SW480 (cell line): Measurements from ENCODE around the gene C4orf46.

Experiments used
- DNase-seq: peaks from one replicate; pipeline ENCODE4 v3.0.0-alpha.2; 2016; ENCODE audit warnings: low spot score

Gene C4orf46

DNA sequence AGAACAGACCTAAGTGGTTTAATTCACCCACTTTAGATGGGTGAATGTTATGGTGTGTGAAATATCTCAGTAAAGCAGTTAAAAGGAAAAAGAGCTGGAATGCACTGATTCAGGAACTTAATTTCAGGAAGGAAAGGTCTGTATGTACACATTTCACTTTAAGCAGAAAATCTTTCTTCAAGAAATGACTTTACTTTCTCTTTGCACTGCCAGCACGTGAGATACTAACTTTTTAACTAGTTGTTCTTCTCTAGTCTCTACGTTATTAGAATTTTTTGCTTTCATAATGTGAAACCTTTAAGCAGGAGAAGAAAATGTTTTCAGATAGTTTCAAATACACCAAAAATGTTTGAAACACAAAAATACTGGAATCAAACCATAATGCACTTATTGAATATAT is 18.8 kb downstream of the C4orf46 start:
- no peak for DNase-seq

DNA sequence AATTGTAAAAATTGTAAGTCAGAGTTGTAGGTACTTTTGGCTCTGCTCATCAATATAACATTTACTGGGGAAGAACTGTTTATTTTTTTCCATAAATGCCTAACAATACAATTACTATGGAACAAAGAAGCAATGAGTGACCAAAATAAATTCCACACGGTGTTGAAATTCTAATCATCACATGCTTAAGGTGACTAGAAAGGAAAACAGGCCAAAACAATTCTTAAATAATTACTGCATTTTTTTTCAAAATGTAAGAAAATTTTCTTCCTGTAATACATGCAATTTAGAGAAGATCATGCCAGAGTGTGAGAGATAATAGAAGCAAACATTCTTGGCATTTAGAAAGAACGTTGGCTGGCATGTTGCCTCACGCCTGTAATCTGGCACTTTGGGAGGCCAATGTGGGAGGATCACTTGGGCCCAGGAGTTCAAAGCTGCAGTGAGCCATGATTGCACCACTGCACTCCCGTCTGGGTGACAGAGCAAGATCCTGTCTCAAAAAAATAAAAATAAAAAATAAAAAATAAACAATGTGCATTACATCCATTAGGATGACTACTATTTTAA is 22.5 kb downstream of the C4orf46 start:
- DNase-seq, result no peak

DNA sequence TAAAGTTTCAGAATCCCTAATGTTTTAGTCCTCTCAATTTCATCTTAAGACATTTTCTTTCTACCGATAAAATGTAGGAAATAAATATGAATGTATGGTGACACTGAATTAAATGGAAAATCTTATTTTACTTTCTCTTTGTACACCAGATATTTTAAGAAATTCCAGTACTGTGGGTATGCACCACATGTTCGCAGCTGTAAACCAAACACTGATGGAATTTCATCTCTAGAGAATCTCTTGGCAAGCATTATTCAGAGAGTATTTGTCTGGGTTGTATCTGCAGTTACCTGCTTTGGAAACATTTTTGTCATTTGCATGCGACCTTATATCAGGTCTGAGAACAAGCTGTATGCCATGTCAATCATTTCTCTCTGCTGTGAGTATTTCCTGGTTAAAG is 26.9 kb downstream of the C4orf46 start:
- DNase-seq, result no peak

DNA sequence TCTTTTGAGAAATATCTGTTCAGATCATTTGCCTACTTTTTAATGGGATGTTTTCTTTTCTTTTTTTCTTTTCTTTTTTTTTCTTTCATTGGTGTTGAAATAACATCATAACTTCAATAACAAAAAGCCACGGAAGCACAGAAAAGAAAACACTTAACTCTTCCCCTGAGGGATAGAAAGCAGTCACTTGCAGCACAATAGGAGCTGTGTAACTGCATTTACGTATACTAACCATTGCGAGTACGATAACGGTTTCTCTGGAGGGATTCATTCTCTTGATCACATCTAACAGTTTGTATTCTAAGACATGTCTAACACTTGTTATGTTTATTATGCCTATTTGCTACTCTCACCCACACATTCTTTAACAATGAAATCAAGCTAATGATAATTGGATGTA is 27.3 kb downstream of the C4orf46 start:
- DNase-seq, result no peak

DNA sequence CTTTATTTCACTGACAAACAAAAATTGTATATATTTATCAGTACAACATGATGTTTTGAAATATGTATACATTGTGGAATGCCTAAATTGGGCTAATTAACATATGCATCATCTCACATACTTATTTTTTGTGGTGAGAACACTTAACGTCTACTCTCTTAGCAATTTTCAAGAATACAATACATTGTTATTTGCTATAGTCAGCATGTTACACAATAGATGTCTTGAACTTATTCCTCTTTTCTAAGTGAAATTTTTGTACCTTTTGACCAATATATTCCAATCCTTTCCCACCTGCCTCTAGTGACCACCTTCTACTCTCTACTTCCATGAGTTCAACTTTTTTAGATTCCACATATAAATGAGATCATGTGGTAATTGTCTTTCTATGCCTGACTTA is 35.1 kb downstream of the C4orf46 start:
- no peak for DNase-seq

DNA sequence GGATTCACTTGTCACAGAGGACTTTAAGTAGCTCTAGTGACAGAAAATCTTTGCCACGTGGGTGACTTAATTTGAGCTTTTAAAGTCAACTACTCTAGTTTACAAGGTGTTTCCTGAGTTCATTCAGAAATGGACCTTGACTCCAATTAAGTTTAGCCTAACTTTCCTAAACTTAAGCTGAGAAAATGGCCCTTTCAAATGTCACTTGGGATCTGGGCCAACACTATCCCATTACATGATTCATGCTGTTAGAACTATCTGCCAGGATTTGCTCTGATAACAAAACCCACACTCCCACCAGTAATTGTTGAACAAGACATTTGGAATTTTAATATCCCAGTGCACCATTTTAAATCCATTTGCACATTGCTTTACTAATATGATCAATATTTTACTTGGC is 40.8 kb downstream of the C4orf46 start:
- DNase-seq, result no peak

DNA sequence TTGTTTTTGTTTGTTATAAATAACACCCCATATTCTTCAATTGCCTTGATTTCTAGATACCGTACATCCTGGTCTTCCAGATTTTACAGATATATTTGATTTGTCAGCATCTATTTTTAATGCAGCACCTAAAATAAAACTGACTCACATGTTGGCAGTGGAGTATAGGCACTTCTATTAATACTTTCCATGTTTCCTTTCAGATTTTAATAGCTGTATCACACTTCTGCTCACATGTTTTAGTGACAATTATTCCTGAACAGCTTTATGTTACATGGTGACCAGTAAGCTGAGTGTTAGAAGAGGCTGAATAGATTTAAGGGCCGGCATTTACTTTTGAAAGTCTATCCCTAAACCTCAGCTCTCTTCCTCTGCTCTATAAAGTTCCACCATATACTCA is 46.1 kb downstream of the C4orf46 start:
- no peak for DNase-seq

DNA sequence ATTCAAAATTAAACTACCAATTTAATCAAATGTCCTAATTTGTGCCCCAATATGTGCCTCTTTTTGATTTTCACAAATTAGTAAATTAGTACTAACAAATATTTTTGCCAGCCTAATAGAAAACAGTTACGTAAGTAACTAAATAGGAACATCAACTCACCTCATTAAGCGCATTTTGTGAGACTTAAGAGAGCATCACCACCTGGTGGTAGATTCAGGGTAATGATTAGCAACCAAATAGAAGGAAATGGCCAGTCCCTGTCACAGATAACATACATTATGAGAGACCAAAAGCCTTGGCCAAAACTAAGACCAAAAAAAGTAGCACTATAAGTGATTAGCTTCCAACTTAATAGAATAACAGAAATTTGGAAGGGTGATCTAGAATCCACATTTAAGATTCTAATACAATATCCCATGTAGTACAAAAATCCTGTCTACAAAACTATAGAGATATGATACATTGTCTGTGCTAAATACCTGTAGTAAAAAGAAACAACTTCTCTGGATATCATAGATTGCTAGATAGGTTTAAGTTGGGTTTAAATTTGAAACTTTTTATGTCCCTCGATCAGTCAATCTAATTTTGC is 46.7 kb downstream of the C4orf46 start:
- peak; percentile 62 for DNase-seq

DNA sequence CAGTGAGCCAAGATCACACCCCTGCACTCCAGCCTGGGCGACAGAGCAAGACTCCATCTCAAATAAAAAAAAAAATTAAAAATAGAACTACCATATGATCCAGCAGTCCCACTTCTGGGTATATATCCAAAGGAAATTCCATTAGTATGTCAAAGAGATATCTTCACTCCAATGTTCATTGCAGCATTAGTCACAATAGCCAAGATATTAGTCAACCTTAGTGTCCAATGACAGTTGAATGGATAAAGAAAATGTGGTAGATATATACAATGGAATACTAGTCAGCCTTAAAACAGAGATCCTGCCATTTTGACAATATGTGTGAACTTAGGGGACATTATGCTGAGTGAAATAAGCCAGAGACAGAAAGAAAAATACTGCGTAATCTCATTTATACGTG is 49.4 kb downstream of the C4orf46 start:
- no peak for DNase-seq

DNA sequence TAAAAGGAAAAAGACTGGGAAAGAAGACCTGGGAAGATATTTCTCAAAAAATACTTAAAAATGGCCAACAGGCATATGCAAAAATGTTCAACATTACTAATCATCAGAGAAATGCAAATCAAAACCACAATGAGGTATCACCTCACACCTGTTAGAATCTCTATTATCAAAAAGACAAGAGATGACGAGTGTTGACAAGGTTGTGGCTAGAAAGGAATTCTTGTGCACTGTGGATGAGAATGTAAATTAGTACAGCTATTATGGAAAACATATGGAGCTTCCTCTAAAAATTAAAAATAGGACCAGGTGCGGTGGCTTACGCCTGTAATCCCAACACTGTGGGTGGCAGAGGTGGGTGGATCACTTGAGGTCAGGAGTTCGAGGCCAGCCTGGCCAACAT is 50.0 kb downstream of the C4orf46 start:
- DNase-seq, result peak; percentile 39

DNA sequence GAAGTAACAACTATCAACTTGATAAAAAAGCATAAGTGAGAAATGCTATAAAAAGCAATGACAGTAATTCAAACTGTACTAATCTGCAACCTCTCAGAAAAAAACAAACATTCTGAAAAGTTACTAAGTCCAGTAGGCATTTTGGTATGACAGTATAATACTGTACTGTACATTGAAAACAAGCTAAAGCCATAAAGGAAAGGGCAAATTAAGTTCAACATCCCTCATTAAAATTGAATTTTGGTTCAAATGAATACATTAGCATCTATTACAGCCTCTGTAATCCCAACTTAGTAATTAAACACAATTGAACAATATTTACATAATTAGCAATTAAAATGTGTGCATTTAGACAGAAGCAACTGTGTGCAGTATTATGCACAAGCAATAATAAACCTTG is 53.7 kb downstream of the C4orf46 start:
- DNase-seq, result no peak
